Mesothelial cell of epicardium (in vitro differentiated cells): ENCODE data around the gene CDKN1C. TPM values are rescaled to one million over a fixed set of nuclear protein-coding genes. Genes with fewer than 3 reads are reported as not detected.

ENCODE experiments used
- DNase-seq, 2 experiments: peaks; one replicate each; pipeline ENCODE4 v3.0.0; 2021; ENCODE audit warnings: low spot score in 2 of 2; ENCODE audit not compliant: unreplicated experiment in 2 of 2
- H3K27ac Mint-ChIP-seq: 2 replicates; pipeline ENCODE4 v1.8.0; 2021; ENCODE audit warnings: mixed read lengths
- H3K27me3 Mint-ChIP-seq: 2 replicates; pipeline ENCODE4 v1.8.0; 2021; ENCODE audit warnings: low read depth, mixed read lengths
- H3K36me3 Mint-ChIP-seq: 2 replicates; pipeline ENCODE4 v1.8.0; 2021; ENCODE audit warnings: mixed read lengths
- H3K4me1 Mint-ChIP-seq: 2 replicates; pipeline ENCODE4 v1.8.0; 2021; ENCODE audit warnings: mixed read lengths
- H3K4me3 Mint-ChIP-seq: 2 replicates; pipeline ENCODE4 v1.8.0; 2021; ENCODE audit warnings: mild to moderate bottlenecking, moderate library complexity, mixed read lengths
- H3K9me3 Mint-ChIP-seq: 2 replicates; pipeline ENCODE4 v1.8.0; 2021; ENCODE audit warnings: mixed read lengths
- total RNA-seq: library from RNA; stranded (reverse); gene quantifications from 3 replicates; pipeline ENCODE4 v1.2.1, GENCODE V29; 2021
- TF ChIP-seq, protein P1 (sequence below): fragments of 200-600 bp; sonication (generic); IDR thresholded peaks from one replicate; pipeline ENCODE4 v1.5.0; 2021; ENCODE audit warnings: antibody characterized with exemption; ENCODE audit not compliant: unreplicated experiment

CDKN1C gene
- total RNA-seq, 1 donor from 2014 or later: 146 TPM

DNA sequence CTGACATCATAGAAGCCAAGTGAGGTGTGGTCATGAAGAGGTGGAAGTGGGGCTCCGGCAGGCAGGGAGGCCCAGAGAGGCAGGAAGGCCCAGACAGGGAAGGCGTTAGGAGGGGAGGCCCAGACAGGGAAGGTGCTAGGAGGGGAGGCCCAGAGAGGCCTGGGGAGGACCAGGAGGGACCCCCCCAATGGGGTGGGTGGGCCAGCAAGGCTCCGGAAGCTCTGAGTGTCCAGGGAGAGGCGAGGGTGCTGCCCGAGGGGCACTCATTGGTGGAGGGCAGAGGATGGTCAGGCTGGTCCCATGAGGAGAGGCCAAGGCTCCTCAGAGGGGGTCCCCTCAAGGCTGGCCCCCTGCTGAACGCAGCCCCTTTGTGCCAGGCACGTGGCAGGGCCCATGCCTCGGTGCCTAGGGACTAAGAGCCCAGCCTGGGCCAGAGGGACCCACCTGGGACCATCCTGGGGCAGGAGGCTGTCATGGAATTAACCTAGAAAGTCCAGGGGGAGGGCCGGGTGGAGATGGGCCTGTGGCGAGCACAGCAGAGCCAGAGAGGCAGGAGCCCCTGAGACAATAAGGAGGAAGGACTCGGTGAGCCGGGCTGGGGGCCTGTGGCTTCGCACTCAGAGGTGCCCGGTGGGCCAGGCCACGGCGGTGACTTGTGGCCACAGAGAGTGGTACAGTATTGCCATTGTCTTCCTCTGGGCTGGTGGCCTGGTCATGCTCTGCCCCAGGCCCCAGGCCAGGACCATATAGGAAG, 31.5 kb upstream of the CDKN1C start:
- Mint-ChIP-seq H3K9me3 (no peaks in the 10 kb centered on the region), H3K4me1 (peaks cover 6% of the 10 kb centered on the region), H3K27me3 (no peaks in the 10 kb centered on the region), H3K36me3 (no peaks in the 10 kb centered on the region), H3K4me3 (no peak overlapping the region), H3K27ac (no peak overlapping the region)
- DNase-seq: no peak
- TF ChIP-seq, protein P1, sequence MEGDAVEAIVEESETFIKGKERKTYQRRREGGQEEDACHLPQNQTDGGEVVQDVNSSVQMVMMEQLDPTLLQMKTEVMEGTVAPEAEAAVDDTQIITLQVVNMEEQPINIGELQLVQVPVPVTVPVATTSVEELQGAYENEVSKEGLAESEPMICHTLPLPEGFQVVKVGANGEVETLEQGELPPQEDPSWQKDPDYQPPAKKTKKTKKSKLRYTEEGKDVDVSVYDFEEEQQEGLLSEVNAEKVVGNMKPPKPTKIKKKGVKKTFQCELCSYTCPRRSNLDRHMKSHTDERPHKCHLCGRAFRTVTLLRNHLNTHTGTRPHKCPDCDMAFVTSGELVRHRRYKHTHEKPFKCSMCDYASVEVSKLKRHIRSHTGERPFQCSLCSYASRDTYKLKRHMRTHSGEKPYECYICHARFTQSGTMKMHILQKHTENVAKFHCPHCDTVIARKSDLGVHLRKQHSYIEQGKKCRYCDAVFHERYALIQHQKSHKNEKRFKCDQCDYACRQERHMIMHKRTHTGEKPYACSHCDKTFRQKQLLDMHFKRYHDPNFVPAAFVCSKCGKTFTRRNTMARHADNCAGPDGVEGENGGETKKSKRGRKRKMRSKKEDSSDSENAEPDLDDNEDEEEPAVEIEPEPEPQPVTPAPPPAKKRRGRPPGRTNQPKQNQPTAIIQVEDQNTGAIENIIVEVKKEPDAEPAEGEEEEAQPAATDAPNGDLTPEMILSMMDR: no peak

- H3K9me3 Mint-ChIP-seq: no peaks in the 10 kb centered on the region
- no peak for DNase-seq
- H3K27ac Mint-ChIP-seq: no peak overlapping the region
- no peak overlapping the region for H3K4me3 Mint-ChIP-seq
- H3K4me1 Mint-ChIP-seq: peaks cover 10% of the 10 kb centered on the region
- H3K36me3 Mint-ChIP-seq: no peaks in the 10 kb centered on the region
- TF ChIP-seq, protein P1: no peak
- H3K27me3 Mint-ChIP-seq: no peaks in the 10 kb centered on the region
These were observed 30.7 kb upstream of the CDKN1C start for GRCh38 chr11:2916114-2916891.

DNA sequence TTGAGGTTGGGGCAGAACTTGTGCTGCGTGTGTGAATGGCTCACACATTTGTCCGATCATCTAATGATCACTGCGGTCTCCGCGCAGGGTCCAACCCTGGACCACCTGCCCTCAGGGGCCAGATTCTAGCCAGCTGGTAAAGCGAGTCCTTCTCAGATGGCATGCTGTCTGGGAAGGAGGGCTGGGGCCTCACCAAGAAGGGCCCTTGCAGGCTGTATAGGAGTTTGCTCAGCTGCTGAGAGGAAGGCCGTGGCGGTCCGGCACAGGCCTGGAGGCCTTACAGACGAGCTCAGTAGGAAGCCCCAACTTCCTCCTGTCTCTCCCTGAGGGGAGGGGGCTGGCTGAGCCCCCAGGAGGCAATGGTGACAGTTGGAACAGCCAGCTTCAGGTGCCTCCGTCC, 29.9 kb upstream of the CDKN1C start:
- Mint-ChIP-seq H3K4me1 (peaks cover 10% of the 10 kb centered on the region), H3K27ac (no peak overlapping the region), H3K4me3 (no peak overlapping the region), H3K36me3 (no peaks in the 10 kb centered on the region), H3K9me3 (no peaks in the 10 kb centered on the region), H3K27me3 (no peaks in the 10 kb centered on the region)
- no peak for DNase-seq
- TF ChIP-seq, protein P1: no peak

GRCh38 chr11:2914455-2915195, 29.1 kb upstream of the CDKN1C start:
- TF ChIP-seq, protein P1: no peak
- no peak overlapping the region for H3K27ac Mint-ChIP-seq
- peaks cover 10% of the 10 kb centered on the region for H3K4me1 Mint-ChIP-seq
- H3K9me3 Mint-ChIP-seq: no peaks in the 10 kb centered on the region
- no peaks in the 10 kb centered on the region for H3K36me3 Mint-ChIP-seq
- no peaks in the 10 kb centered on the region for H3K27me3 Mint-ChIP-seq
- no peak overlapping the region for H3K4me3 Mint-ChIP-seq
- DNase-seq: no peak

GRCh38 chr11:2913776-2914175, 28.2 kb upstream of the CDKN1C start:
- Mint-ChIP-seq H3K36me3 (no peaks in the 10 kb centered on the region), H3K9me3 (no peaks in the 10 kb centered on the region), H3K4me3 (no peak overlapping the region)

More at GRCh38 chr11:2913776-2914175, 28.2 kb upstream of the CDKN1C start:
- Mint-ChIP-seq H3K27me3 (no peaks in the 10 kb centered on the region), H3K4me1 (peaks cover 10% of the 10 kb centered on the region), H3K27ac (no peak overlapping the region)
- TF ChIP-seq, protein P1: no peak
- no peak for DNase-seq
